Cardiac muscle cell (in vitro differentiated cells and primary cell): ENCODE measurements around the gene MIDN. TPM values are rescaled to one million over a fixed set of nuclear protein-coding genes. Genes with fewer than 3 reads are reported as not detected.

Source experiments
- DNase-seq, 2 donors: peaks; one replicate each; pipeline versions ENCODE4 v3.0.0 to v3.0.0-alpha.2; 2010 to 2017; ENCODE audit warnings: low read depth in 1 of 2, low spot score in 1 of 2
- H3K27ac ChIP-seq: fragments of 200-600 bp; sonication (generic); 2 replicates; pipeline ENCODE4 v1.5.1; 2016
- H3K27me3 ChIP-seq: fragments of 200-600 bp; sonication (generic); 2 replicates; pipeline ENCODE4 v1.6.0; 2016; ENCODE audit warnings: control low read depth
- H3K36me3 ChIP-seq: fragments of 200-600 bp; sonication (generic); 2 replicates; pipeline ENCODE4 v1.5.1; 2016; ENCODE audit warnings: control low read depth
- H3K4me1 ChIP-seq: fragments of 200-600 bp; sonication (generic); 2 replicates; pipeline ENCODE4 v1.8.1; 2017; ENCODE audit warnings: low read depth, mild to moderate bottlenecking, mixed run types
- H3K4me3 ChIP-seq: fragments of 200-600 bp; sonication (generic); 2 replicates; pipeline ENCODE4 v1.5.1; 2016; ENCODE audit warnings: mild to moderate bottlenecking
- H3K9me3 ChIP-seq: fragments of 200-600 bp; sonication (generic); 2 replicates; pipeline ENCODE4 v1.5.1; 2017; ENCODE audit warnings: low read depth, mild to moderate bottlenecking, control low read depth
- CTCF ChIP-seq: IDR thresholded peaks from 2 replicates; pipeline ENCODE4 v1.5.1; 2012; ENCODE audit warnings: low read depth, mild to moderate bottlenecking, low read length
- polyA plus RNA-seq: library from polyadenylated mRNA; unstranded; fragments of >200 nt; fragmentation: Nextera tagmentation; extraction: Ambion mirVana; gene quantifications from 2 replicates; pipeline ENCODE4 v1.2.1, GENCODE V29; 2016
- total RNA-seq: library from RNA; depleted of rRNA; stranded (reverse); fragments of >200 nt; gene quantifications from 2 replicates; pipeline ENCODE4 v1.2.3, GENCODE V29; 2016

The MIDN gene
- total and polyA plus RNA-seq, 2 experiments from 2014 or later: 58.1 to 89.2 TPM

- Histone ChIP-seq H3K9me3 (no peaks in the 10 kb centered on the region), H3K4me1 (peaks cover 40% of the 10 kb centered on the region), H3K27me3 (no peaks in the 10 kb centered on the region), H3K4me3 (no peak overlapping the region), H3K36me3 (peaks cover 6% of the 10 kb centered on the region), H3K27ac (peak overlapping the region; percentile 81)
- no peak for TF ChIP-seq CTCF
- no peak for DNase-seq
These were observed 14.1 kb upstream of the MIDN start for GRCh38 chr19:1234051-1234954.

- DNase-seq: no peak
- H3K27ac ChIP-seq: no peak overlapping the region
- no peak overlapping the region for H3K4me3 ChIP-seq
- H3K9me3 ChIP-seq: no peaks in the 10 kb centered on the region
- peaks cover 6% of the 10 kb centered on the region for H3K36me3 ChIP-seq
- peaks cover 44% of the 10 kb centered on the region for H3K4me1 ChIP-seq
- TF ChIP-seq CTCF: no peak
- H3K27me3 ChIP-seq: no peaks in the 10 kb centered on the region
These were observed 13.4 kb upstream of the MIDN start for GRCh38 chr19:1234955-1235380.

- peaks cover 39% of the 10 kb centered on the region for H3K4me1 ChIP-seq
- H3K27ac ChIP-seq: no peak overlapping the region
- no peak for TF ChIP-seq CTCF
These were observed 12.5 kb upstream of the MIDN start for GRCh38 chr19:1235625-1236538.

GRCh38 chr19:1236576-1236975, 11.8 kb upstream of the MIDN start:
- H3K36me3 ChIP-seq: peaks cover 6% of the 10 kb centered on the region
- no peak overlapping the region for H3K27ac ChIP-seq
- peaks cover 35% of the 10 kb centered on the region for H3K4me1 ChIP-seq
- TF ChIP-seq CTCF: no peak
- H3K27me3 ChIP-seq: no peaks in the 10 kb centered on the region
- peak overlapping the region; percentile 94 for H3K4me3 ChIP-seq
- no peak for DNase-seq
- H3K9me3 ChIP-seq: no peaks in the 10 kb centered on the region

More at GRCh38 chr19:1235625-1236538, 12.5 kb upstream of the MIDN start:
- Histone ChIP-seq H3K4me3 (no peak overlapping the region), H3K27me3 (no peaks in the 10 kb centered on the region), H3K9me3 (no peaks in the 10 kb centered on the region), H3K36me3 (peaks cover 6% of the 10 kb centered on the region)
- DNase-seq: no peak

GRCh38 chr19:1237027-1237659, 11.2 kb upstream of the MIDN start:
- TF ChIP-seq CTCF: no peak
- no peaks in the 10 kb centered on the region for H3K9me3 ChIP-seq
- peaks cover 6% of the 10 kb centered on the region for H3K36me3 ChIP-seq
- H3K4me1 ChIP-seq: peaks cover 29% of the 10 kb centered on the region
- peak overlapping the region; percentile 94 for H3K4me3 ChIP-seq
- H3K27ac ChIP-seq: no peak overlapping the region
- no peak for DNase-seq
- H3K27me3 ChIP-seq: no peaks in the 10 kb centered on the region
